Loucy (cell line): Measurements from ENCODE around the gene MPND.

Experiments used
- CTCF ChIP-seq: fragments of 200-600 bp; sonication (generic); conservative IDR thresholded peaks from 2 replicates; pipeline ENCODE4 v1.5.1; 2014; ENCODE audit warnings: mild to moderate bottlenecking, antibody characterized with exemption, low read length
- EZH2phosphoT487 ChIP-seq: fragments of 200-600 bp; IDR thresholded peaks from 2 replicates; pipeline ENCODE4 v1.6.1; 2018; ENCODE audit warnings: antibody characterized with exemption, mild to moderate bottlenecking, moderate library complexity, borderline replicate concordance

GRCh38 chr19:4372165-4373012, 29.0 kb downstream of the MPND start:
- TF ChIP-seq CTCF = no peak
- TF ChIP-seq EZH2phosphoT487 = no peak
